Mucosa of rectum (tissue), 2 donors: ENCODE measurements around the gene DNMT3L.

Source experiments
- H3K27ac ChIP-seq, 2 donors: one replicate each; pipeline ENCODE4 v1.7.0; 2013; ENCODE audit warnings: inconsistent platforms in 2 of 2, low read depth in 2 of 2, low read length in 2 of 2
- H3K27me3 ChIP-seq, 2 donors: one replicate each; pipeline ENCODE4 v1.7.0; 2013; ENCODE audit warnings: low read length in 2 of 2; ENCODE audit not compliant: control insufficient read depth in 2 of 2, insufficient read depth in 2 of 2
- H3K36me3 ChIP-seq, 2 donors: one replicate each; pipeline ENCODE4 v1.7.0; 2013; ENCODE audit warnings: low read length in 2 of 2; ENCODE audit not compliant: control insufficient read depth in 2 of 2, insufficient read depth in 2 of 2
- H3K4me1 ChIP-seq, 2 donors: one replicate each; pipeline ENCODE4 v1.7.0; 2013; ENCODE audit warnings: low read length in 2 of 2, mild to moderate bottlenecking in 1 of 2; ENCODE audit not compliant: control insufficient read depth in 2 of 2, insufficient read depth in 2 of 2
- H3K4me3 ChIP-seq, 2 donors: one replicate each; pipeline ENCODE4 v1.7.0; 2013; ENCODE audit warnings: low read length in 2 of 2
- H3K9ac ChIP-seq, 2 donors: one replicate each; pipeline ENCODE4 v1.7.0; 2013; ENCODE audit warnings: low read length in 2 of 2, low read depth in 1 of 2, mild to moderate bottlenecking in 1 of 2
- H3K9me3 ChIP-seq, 2 donors: one replicate each; pipeline ENCODE4 v1.7.0; 2013; ENCODE audit warnings: low read length in 2 of 2; ENCODE audit not compliant: control insufficient read depth in 2 of 2
- donor health status: healthy.
- donor health status: Normal muscosa, but diverticular disease.

The DNMT3L gene

DNA sequence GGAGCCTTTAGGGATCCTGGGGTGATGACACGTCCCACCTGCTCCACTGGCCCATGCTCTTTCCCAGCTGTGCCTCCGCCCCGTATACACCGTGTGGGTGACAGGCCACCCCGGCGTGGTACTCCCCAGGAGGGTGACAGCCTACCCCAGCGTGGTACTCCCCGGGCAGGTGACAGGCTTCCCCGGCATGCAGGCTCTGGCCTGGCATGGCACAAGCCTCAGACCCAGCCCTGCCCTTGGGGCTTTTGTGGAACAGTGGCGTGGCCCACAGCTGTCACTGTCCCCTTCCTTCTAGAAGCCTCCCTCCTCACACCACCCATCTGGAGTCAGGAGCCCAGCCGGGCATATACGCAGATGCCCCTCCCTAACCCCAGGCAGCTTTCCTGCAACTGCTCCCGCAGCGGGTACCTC lies 33.5 kb upstream of the DNMT3L start:
- Histone ChIP-seq H3K9me3 (no peaks in the 10 kb centered on the region), H3K4me1 (peaks cover 14 to 26% of the 10 kb centered on the region in 2 donors), H3K36me3 (no peaks in the 10 kb centered on the region), H3K27me3 (no peaks in the 10 kb centered on the region), H3K9ac (no peak overlapping the region), H3K4me3 (no peak overlapping the region), H3K27ac (no peak overlapping the region)

DNA sequence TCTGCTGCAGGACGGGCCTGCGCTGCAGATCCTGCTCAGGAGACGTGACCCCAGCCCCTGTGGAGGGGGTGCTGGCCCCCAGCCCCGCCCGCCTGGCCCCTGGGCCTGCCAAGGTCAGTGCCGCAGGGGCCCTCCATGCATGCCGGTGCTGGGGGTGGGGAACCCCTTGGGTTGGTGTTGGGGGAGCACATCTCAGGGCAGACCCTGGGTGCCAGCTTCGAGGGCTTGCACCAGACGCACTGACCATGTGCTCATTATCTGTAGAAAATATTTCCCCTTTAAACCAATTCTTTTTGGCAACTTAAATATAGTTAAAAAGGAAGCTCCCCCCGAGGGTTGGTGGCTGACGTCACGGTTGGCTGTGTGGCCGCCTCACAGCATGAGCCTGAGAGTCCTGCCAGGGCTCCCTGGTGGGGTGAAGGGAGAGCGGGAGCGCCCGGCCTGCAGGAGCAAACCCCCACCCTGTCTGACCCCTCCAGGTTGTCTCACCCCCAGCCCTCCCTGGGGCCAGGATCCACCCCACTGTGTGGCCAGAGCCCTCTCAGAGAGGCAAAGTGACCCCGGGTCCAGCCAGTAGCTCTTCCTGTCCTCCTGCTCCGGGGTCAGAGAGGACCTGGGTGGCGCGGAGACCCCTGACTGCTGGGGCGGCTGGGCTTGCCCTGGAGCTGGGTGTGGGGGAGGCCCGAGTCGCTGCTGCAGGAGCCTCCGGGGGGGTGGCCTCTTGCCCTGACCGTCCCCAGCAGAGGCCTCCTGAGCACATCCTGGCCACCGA lies 32.9 kb upstream of the DNMT3L start:
- peaks cover 13 to 24% of the 10 kb centered on the region in 2 donors for H3K4me1 ChIP-seq
- no peak overlapping the region for H3K27ac ChIP-seq
- no peak overlapping the region for H3K9ac ChIP-seq
- H3K9me3 ChIP-seq: no peaks in the 10 kb centered on the region
- H3K4me3 ChIP-seq: no peak overlapping the region
- no peaks in the 10 kb centered on the region for H3K27me3 ChIP-seq
- no peaks in the 10 kb centered on the region for H3K36me3 ChIP-seq

DNA sequence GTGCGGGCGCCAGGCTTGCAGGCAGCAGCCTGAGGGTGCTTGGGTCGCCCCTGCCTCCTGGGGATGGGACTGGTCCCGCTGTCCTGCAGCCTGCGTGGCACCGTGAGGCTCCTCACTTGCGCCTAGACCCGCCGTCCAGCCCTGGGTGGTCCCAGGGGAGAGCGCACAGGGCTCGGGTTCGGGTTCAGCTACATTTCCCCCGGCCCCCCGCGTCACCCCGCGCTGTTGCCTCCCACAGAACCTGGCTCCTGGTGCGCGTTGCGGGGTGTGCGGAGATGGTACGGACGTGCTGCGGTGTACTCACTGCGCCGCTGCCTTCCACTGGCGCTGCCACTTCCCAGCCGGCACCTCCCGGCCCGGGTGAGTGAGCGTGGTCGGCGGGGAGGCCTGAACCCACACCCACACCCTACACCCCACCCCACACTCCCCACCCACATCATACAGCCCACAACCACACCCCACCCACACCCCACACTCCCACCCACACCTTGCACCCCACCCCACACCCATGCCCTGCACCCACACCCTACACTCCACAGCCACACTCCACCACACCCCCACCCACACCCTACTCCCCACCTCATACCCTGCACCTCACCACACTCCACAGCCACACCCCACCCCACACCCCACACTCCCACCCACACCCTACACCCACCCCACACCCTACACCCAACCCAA lies 32.0 kb upstream of the DNMT3L start:
- Histone ChIP-seq H3K9ac (no peak overlapping the region), H3K4me1 (peaks cover 7 to 18% of the 10 kb centered on the region in 2 donors), H3K9me3 (no peaks in the 10 kb centered on the region), H3K4me3 (no peak overlapping the region), H3K27ac (no peak overlapping the region), H3K27me3 (no peaks in the 10 kb centered on the region), H3K36me3 (no peaks in the 10 kb centered on the region)

DNA sequence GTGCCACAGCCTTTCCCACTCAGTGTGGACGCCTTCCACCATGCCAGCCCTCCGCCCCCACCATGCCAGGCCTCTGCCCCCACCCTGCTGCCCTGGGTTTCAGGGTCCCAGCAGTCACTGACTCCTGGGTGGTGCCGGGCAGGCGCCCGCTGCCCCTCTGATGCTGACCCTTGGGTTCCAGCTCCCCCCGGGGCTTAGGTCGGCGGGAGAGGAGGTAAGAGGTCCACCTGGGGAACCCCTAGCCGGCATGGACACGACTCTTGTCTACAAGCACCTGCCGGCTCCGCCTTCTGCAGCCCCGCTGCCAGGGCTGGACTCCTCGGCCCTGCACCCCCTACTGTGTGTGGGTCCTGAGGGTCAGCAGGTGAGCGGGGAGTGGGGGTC lies 31.1 kb upstream of the DNMT3L start:
- Histone ChIP-seq H3K9ac (no peak overlapping the region), H3K4me3 (no peak overlapping the region), H3K27ac (no peak overlapping the region), H3K9me3 (no peaks in the 10 kb centered on the region), H3K4me1 (peaks cover 6 to 15% of the 10 kb centered on the region in 2 donors), H3K27me3 (no peaks in the 10 kb centered on the region), H3K36me3 (no peaks in the 10 kb centered on the region)

DNA sequence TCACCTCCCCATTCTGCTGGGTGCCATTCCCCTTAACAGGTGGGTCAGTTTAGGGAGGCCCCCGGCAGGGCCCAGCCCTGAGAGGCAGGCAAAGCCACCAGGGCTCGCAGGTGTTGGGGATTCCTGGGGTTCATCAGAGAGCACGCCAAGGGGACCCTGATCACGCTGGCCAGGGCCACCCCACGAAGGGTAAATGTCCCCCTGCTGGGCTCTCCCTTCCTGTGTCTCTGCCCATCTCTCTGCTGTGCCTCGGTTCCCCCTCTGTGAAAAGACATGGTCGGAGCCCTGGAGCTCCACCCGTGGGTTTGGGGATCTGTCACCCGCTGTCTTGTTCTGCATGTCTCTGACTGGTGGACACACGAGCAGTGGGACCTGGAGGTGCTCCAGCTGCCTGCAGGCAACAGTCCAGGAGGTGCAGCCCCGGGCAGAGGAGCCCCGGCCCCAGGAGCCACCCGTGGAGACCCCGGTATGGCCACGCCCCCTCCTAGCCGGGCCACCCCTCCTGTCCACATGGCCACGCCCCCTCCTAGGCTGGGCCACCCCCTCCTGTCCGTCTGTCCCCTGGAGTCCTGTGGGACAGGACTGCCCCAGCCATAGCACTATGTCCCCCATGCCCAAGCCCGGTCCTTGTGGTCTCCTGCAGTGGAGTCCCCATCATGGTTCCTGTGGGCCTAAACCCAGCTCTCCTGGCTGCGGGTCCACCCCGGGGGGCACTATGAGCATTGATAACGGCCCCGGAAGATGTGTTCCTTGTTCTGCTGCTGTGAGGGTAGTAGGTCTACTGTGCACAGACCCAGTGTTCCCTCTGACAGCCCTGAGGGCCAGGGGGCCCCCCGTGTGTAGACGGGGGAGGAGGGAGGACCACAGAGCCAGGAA lies 30.5 kb upstream of the DNMT3L start:
- Histone ChIP-seq H3K9ac (no peak overlapping the region), H3K4me3 (no peak overlapping the region), H3K36me3 (no peaks in the 10 kb centered on the region), H3K4me1 (peaks cover 0 to 9% of the 10 kb centered on the region in 2 donors), H3K27me3 (no peaks in the 10 kb centered on the region), H3K27ac (no peak overlapping the region), H3K9me3 (no peaks in the 10 kb centered on the region)

DNA sequence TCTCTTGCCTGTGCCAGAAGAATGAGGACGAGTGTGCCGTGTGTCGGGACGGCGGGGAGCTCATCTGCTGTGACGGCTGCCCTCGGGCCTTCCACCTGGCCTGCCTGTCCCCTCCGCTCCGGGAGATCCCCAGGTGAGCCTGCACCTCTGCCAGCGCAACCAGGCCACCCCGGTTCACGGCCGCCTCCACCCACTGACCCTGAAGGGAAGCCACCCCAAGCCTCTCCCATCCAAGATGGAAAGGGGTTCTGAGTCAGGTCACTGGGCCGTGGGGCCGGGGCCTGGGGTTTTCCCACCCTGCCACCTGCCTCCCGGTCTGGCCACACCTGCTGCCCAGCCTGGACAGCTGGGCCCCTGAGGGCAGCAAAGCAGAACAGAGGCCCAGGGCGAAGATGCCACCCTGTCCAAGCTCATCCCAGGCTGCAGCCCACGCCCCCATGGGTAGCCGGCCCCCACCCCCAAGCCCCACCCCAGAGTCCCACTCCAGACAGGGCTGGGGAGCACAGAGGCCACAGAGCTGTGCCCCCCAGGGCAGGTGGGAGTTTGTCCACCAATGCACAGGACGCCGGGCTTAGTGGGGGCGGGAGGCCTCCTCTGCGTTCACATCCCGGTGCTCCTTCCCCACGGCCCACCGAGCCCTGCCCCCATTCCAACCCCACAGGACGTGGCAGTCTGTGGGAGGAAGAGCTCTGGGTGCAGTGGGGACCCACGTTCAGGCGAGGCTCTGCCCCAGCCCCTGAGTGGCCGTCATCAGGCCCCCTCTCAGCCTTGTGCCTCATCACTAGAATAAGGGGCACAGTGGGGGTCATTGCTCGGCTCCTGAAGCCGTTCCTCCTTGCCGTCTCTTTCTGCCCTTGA lies 29.6 kb upstream of the DNMT3L start:
- H3K36me3 ChIP-seq: no peaks in the 10 kb centered on the region
- H3K9ac ChIP-seq: no peak overlapping the region
- no peaks in the 10 kb centered on the region for H3K27me3 ChIP-seq

DNA sequence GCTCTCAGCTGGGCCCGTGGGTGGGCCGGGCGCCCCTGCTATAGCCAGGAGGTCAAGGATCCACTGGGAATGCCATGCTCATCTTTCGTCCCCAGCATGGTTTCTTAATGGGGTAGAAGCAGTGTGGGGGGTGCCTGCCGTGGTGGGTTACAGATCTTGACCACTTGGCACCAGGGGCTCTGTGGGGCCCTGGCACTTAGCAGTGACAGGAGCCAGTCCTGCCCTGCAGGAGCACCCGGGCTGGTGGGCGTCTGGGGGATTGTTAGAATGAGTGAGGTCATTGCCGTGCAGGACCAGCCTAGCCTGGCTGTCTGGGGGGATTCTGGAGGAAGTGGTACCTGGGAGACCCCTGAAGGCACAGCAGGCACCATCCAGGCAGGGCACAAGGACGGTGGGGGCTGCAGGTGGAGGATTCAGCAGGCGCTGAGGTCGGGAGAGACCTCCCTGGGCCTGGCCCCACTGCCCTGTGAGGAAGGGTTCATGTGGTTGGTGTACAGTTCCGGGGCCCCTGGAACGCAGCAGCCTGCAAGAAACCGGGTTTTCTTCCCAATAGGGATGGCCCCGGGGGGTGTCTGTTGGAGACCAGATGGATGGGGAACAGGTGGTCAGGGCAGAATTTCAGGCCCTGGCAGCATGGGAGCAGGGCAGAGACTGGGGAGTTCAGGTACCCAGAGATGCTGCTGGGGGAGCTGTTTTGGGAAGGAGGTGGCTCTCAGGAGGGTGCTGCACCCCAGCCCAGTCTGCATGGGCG lies 28.8 kb upstream of the DNMT3L start:
- no peaks in the 10 kb centered on the region for H3K27me3 ChIP-seq
- no peaks in the 10 kb centered on the region for H3K9me3 ChIP-seq
- no peak overlapping the region for H3K27ac ChIP-seq
- H3K36me3 ChIP-seq: no peaks in the 10 kb centered on the region
- no peak overlapping the region for H3K4me3 ChIP-seq
- no peak overlapping the region for H3K9ac ChIP-seq
- peaks cover 0 to 8% of the 10 kb centered on the region in 2 donors for H3K4me1 ChIP-seq

More for the DNA sequence above, 29.6 kb upstream of the DNMT3L start:
- H3K9me3 ChIP-seq: no peaks in the 10 kb centered on the region
- no peak overlapping the region for H3K4me3 ChIP-seq
- H3K4me1 ChIP-seq: peaks cover 0 to 9% of the 10 kb centered on the region in 2 donors
- no peak overlapping the region for H3K27ac ChIP-seq

DNA sequence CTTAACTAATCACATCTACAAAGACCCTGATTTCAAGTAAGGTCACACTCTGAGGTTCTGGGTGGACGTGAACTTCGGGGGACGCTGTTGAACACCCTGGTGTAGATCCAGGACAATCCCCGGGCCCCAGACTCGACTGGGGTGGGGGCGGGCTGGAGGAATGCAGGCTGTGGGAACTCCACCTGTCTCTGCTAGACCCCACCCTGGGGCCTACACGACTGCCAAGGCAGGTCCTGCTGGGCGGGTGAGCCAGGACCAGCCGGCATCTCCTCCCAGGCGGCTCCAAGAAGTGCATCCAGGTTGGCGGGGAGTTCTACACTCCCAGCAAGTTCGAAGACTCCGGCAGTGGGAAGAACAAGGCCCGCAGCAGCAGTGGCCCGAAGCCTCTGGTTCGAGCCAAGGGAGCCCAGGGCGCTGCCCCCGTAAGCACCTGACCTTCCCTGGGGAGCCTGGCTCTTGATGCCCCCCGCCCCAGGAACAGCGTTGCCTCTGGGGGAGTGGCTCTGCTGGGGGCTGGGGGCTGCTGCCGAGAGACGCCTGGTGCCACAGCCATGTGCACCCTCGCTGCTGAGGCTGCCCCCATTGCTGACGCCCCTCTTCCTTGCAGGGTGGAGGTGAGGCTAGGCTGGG lies 27.8 kb upstream of the DNMT3L start:
- no peaks in the 10 kb centered on the region for H3K36me3 ChIP-seq
- H3K27me3 ChIP-seq: no peaks in the 10 kb centered on the region
- no peak overlapping the region for H3K9ac ChIP-seq
- no peaks in the 10 kb centered on the region for H3K9me3 ChIP-seq
- no peak overlapping the region for H3K27ac ChIP-seq
- H3K4me3 ChIP-seq: no peak overlapping the region
- no peaks in the 10 kb centered on the region for H3K4me1 ChIP-seq
